Measurements from ENCODE around the gene GABRG3. TPM values are rescaled to one million over a fixed set of nuclear protein-coding genes. Genes with fewer than 3 reads are reported as not detected.

The GABRG3 gene
- total RNA-seq, 1 donor from 2014 or later, result 0.24 TPM

- H3K36me3 Mint-ChIP-seq (ENCODE audit: insufficient read depth), result no peaks in the 10 kb centered on the region
- TF ChIP-seq, protein P1, sequence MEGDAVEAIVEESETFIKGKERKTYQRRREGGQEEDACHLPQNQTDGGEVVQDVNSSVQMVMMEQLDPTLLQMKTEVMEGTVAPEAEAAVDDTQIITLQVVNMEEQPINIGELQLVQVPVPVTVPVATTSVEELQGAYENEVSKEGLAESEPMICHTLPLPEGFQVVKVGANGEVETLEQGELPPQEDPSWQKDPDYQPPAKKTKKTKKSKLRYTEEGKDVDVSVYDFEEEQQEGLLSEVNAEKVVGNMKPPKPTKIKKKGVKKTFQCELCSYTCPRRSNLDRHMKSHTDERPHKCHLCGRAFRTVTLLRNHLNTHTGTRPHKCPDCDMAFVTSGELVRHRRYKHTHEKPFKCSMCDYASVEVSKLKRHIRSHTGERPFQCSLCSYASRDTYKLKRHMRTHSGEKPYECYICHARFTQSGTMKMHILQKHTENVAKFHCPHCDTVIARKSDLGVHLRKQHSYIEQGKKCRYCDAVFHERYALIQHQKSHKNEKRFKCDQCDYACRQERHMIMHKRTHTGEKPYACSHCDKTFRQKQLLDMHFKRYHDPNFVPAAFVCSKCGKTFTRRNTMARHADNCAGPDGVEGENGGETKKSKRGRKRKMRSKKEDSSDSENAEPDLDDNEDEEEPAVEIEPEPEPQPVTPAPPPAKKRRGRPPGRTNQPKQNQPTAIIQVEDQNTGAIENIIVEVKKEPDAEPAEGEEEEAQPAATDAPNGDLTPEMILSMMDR (IDR thresholded peaks at IDR 0.05; ENCODE audit: unreplicated experiment), result no peak
- H3K4me3 Mint-ChIP-seq (ENCODE audit: low read depth), result no peak overlapping the region
- H3K27ac Mint-ChIP-seq, result no peak overlapping the region
- no peak for DNase-seq (ENCODE audit: low spot score, unreplicated experiment)
- no peaks in the 10 kb centered on the region for H3K4me1 Mint-ChIP-seq (ENCODE audit: low read depth)
- no peaks in the 10 kb centered on the region for H3K27me3 Mint-ChIP-seq
- no peaks in the 10 kb centered on the region for H3K9me3 Mint-ChIP-seq (ENCODE audit: low read depth)
Observed at GRCh38 chr15:27324886-27325615, 354.1 kb downstream of the GABRG3 start.

- Mint-ChIP-seq H3K4me1 (ENCODE audit: low read depth) (no peaks in the 10 kb centered on the region), H3K36me3 (ENCODE audit: insufficient read depth) (no peaks in the 10 kb centered on the region), H3K27ac (no peak overlapping the region), H3K4me3 (ENCODE audit: low read depth) (no peak overlapping the region), H3K27me3 (no peaks in the 10 kb centered on the region), H3K9me3 (ENCODE audit: low read depth) (no peaks in the 10 kb centered on the region)
- no peak for DNase-seq (ENCODE audit: low spot score, unreplicated experiment)
- TF ChIP-seq, protein P1 (IDR thresholded peaks at IDR 0.05; ENCODE audit: unreplicated experiment), result no peak
Observed at GRCh38 chr15:27327467-27328025, 356.6 kb downstream of the GABRG3 start.

DNA sequence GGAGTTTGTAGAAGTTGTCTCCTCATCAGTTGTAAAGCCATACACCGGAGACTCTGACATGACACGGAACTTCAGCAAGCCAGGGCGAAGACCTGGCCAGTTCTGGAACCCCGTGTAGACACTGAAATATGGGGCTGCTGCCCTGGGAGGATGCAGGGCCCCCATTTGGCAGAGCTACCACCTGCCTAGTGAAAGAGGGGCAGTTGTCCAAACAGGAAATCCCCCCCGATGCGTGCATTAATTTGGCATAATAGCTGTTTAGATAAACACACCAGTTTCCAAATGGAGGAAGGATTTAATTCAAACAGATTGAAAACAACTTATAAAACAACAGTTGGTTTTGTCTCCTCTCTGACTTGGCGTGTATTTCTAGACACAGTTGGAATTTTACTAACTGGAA, 357.2 kb downstream of the GABRG3 start:
- TF ChIP-seq, protein P1 (IDR thresholded peaks at IDR 0.05; ENCODE audit: unreplicated experiment), result no peak
- Mint-ChIP-seq H3K4me1 (ENCODE audit: low read depth) (no peaks in the 10 kb centered on the region), H3K36me3 (ENCODE audit: insufficient read depth) (no peaks in the 10 kb centered on the region), H3K27ac (no peak overlapping the region), H3K4me3 (ENCODE audit: low read depth) (no peak overlapping the region), H3K9me3 (ENCODE audit: low read depth) (no peaks in the 10 kb centered on the region), H3K27me3 (no peaks in the 10 kb centered on the region)
- no peak for DNase-seq (ENCODE audit: low spot score, unreplicated experiment)

DNA sequence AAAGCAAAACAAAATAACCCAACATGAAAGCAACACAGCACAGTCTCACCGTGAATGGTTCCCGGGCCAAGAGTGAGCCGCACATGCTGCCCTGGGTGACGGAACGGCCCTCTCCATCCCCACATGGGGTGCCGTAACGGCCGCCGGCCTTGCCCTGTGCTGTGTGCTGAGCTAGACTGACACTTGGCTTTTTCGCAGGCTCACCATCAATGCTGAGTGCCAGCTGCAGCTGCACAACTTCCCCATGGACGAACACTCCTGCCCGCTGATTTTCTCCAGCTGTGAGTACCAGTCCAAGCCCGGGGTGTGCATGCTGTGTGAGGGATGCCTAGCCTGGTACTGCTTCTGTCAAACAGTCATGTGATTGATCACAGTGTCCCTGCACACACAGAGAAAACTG, 357.6 kb downstream of the GABRG3 start:
- Mint-ChIP-seq H3K27ac (no peak overlapping the region), H3K4me1 (ENCODE audit: low read depth) (no peaks in the 10 kb centered on the region), H3K36me3 (ENCODE audit: insufficient read depth) (no peaks in the 10 kb centered on the region), H3K9me3 (ENCODE audit: low read depth) (no peaks in the 10 kb centered on the region), H3K4me3 (ENCODE audit: low read depth) (no peak overlapping the region), H3K27me3 (no peaks in the 10 kb centered on the region)
- no peak for DNase-seq (ENCODE audit: low spot score, unreplicated experiment)
- TF ChIP-seq, protein P1 (IDR thresholded peaks at IDR 0.05; ENCODE audit: unreplicated experiment), result no peak

DNA sequence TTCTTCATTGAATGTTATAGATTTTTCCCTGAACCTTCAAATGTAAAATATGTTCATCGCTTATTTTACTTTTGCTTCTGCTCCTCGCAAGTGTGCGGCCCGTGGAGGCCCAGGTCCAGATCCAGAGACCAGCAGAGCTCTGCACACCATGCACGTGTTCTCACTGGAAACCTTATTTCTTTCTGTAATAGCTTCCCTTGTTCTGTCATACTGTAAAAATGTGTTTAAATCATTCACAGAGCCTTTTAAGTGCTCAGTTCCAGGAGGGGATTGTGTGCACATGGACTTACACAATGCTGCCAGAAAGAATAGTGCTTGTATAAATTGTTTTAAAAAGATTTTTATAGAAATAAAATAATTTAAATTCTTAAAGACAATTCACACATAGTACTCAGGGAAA, 359.3 kb downstream of the GABRG3 start:
- TF ChIP-seq, protein P1 (IDR thresholded peaks at IDR 0.05; ENCODE audit: unreplicated experiment), result no peak
- H3K4me1 Mint-ChIP-seq (ENCODE audit: low read depth), result no peaks in the 10 kb centered on the region
- no peaks in the 10 kb centered on the region for H3K9me3 Mint-ChIP-seq (ENCODE audit: low read depth)
- no peak for DNase-seq (ENCODE audit: low spot score, unreplicated experiment)
- no peak overlapping the region for H3K4me3 Mint-ChIP-seq (ENCODE audit: low read depth)
- H3K36me3 Mint-ChIP-seq (ENCODE audit: insufficient read depth), result no peaks in the 10 kb centered on the region
- no peaks in the 10 kb centered on the region for H3K27me3 Mint-ChIP-seq
- no peak overlapping the region for H3K27ac Mint-ChIP-seq
